Stimulated activated CD4-positive, alpha-beta T cell treated with anti-CD3 and anti-CD28 coated beads, Interleukin-12 subunit alpha, Interleukin-12 subunit beta, amount 100 ng/mL, for 4 hours (primary cell): Measurements from ENCODE around the gene TMEM239.
"Not testable (repeated sequence)": the region's sequence is repeated elsewhere in the genome, so short reads cannot be mapped to it uniquely, and the experiment has no call there.

Experiments used
- DNase-seq: peaks from one replicate; pipeline ENCODE4 v3.0.0-alpha.2; 2020

The TMEM239 gene

GRCh38 chr20:2816030-2816582 lies at the start of gene TMEM239:
TSS of gene TMEM239 (plus strand) at chr20:2816364. CDS start at chr20:2816555, 191 bp downstream.
- no peak for DNase-seq

- DNase-seq: no peak
These were observed 48.2 kb upstream of the TMEM239 start for GRCh38 chr20:2767768-2768631.

- DNase-seq: no peak
These were observed 47.5 kb upstream of the TMEM239 start for GRCh38 chr20:2768632-2769015.

GRCh38 chr20:2770091-2770490 lies 46.1 kb upstream of the TMEM239 start:
- DNase-seq: not testable (repeated sequence)

- no peak for DNase-seq
These were observed 44.5 kb upstream of the TMEM239 start for GRCh38 chr20:2771631-2772080.

- DNase-seq: no peak
These were observed 42.4 kb upstream of the TMEM239 start for GRCh38 chr20:2773812-2774211.

- DNase-seq: no peak
These were observed 41.0 kb upstream of the TMEM239 start for GRCh38 chr20:2775139-2775538.

GRCh38 chr20:2778602-2779321 lies 37.4 kb upstream of the TMEM239 start:
- DNase-seq: no peak

GRCh38 chr20:2780948-2781347 lies 35.2 kb upstream of the TMEM239 start:
- DNase-seq: no peak

GRCh38 chr20:2783908-2784566 lies 32.1 kb upstream of the TMEM239 start:
- no peak for DNase-seq

GRCh38 chr20:2793471-2793870 lies 22.7 kb upstream of the TMEM239 start:
- no peak for DNase-seq

- DNase-seq: no peak
These were observed 21.9 kb upstream of the TMEM239 start for GRCh38 chr20:2794202-2794748.

GRCh38 chr20:2794866-2795447 lies 21.2 kb upstream of the TMEM239 start:
- no peak for DNase-seq

- no peak for DNase-seq
These were observed 20.7 kb upstream of the TMEM239 start for GRCh38 chr20:2795451-2795850.

GRCh38 chr20:2796011-2796660 lies 20.0 kb upstream of the TMEM239 start:
- no peak for DNase-seq

- DNase-seq: no peak
These were observed 18.8 kb upstream of the TMEM239 start for GRCh38 chr20:2797136-2797983.

GRCh38 chr20:2798095-2798805 lies 17.9 kb upstream of the TMEM239 start:
- DNase-seq: no peak

GRCh38 chr20:2798814-2799213 lies 17.4 kb upstream of the TMEM239 start:
- no peak for DNase-seq

GRCh38 chr20:2799271-2799670 lies 16.9 kb upstream of the TMEM239 start:
- DNase-seq: no peak
